Skeletal muscle tissue (tissue), 4 donors: ENCODE measurements around the gene ZNF44. TPM values are rescaled to one million over a fixed set of nuclear protein-coding genes. Genes with fewer than 3 reads are reported as not detected.

Experiments used
- H3K27ac ChIP-seq: one replicate; pipeline ENCODE4 v1.7.0; 2013; ENCODE audit warnings: mild to moderate bottlenecking, low read depth, low read length, inconsistent platforms
- H3K27me3 ChIP-seq, 3 donors: one replicate each; pipeline ENCODE4 v1.7.0; 2013; ENCODE audit warnings: low read length in 3 of 3; ENCODE audit not compliant: control insufficient read depth in 3 of 3, insufficient read depth in 3 of 3
- H3K36me3 ChIP-seq, 3 donors: one replicate each; pipeline ENCODE4 v1.7.0; 2013; ENCODE audit warnings: low read length in 3 of 3; ENCODE audit not compliant: control insufficient read depth in 3 of 3, insufficient read depth in 3 of 3
- H3K4me1 ChIP-seq, 3 donors: one replicate each; pipeline ENCODE4 v1.7.0; 2013; ENCODE audit warnings: low read length in 3 of 3, mild to moderate bottlenecking in 3 of 3; ENCODE audit not compliant: control insufficient read depth in 3 of 3, insufficient read depth in 3 of 3
- H3K4me3 ChIP-seq, 3 donors: one replicate each; pipeline ENCODE4 v1.7.0; 2013; ENCODE audit warnings: low read length in 3 of 3
- H3K9ac ChIP-seq, 3 donors: one replicate each; pipeline ENCODE4 v1.7.0; 2013; ENCODE audit warnings: low read length in 3 of 3, mild to moderate bottlenecking in 3 of 3, moderate library complexity in 2 of 3, low read depth in 1 of 3
- H3K9me3 ChIP-seq, 3 donors: one replicate each; pipeline ENCODE4 v1.7.0; 2013; ENCODE audit warnings: low read length in 3 of 3; ENCODE audit not compliant: control insufficient read depth in 3 of 3
- total RNA-seq: library from RNA; depleted of rRNA; stranded (reverse); fragments of >200 nt; gene quantifications from one replicate; pipeline ENCODE4 v1.2.3, GENCODE V29; 2014
- donor health status: Osteomylitis.

Gene ZNF44
- total RNA-seq, 1 donor from 2014 or later, result 13.6 TPM

DNA sequence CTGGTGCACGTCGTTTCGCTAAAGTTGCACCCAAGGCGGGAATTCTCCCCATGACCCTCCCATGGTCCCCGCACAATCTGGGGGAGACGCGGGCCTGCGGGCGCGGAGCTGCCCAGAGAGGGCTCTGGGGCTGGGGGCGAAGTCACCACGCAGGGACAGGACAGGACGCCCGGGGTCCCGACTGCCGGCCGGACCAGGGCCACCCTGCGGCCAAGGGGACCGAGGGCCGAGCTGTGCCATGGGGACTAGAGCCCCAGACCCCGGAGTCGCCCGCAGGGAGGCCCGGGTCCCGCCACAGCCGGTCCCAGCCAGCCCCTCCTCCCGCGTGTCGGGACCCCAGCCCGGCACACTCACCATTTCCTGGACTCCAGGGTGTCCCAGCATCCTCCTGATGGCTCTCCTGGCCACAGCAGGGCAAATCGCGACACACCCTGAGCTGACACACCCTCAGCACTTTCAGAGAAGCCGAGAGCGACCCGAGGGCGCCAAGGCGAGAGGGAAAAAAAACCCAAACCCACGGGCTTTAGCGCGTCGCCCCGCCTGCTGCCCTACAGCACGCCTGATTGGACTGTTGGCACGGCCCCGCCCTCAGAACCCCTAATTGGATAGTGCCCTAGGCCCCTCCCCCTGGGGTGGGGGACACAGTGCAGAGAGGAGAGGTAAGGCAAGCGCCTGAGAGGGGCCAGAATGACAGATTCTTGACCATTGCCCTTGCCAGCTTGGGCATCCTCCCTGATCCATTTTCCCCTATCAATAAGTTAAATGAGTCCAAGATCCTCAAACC is 28.6 kb downstream of the ZNF44 start:
- Histone ChIP-seq H3K4me3 (no peak overlapping the region), H3K4me1 (no peaks in the 10 kb centered on the region), H3K27ac (no peak overlapping the region), H3K27me3 (no peaks in the 10 kb centered on the region), H3K36me3 (peaks cover 9 to 13% (median 12%) of the 10 kb centered on the region in 3 donors), H3K9ac (no peak overlapping the region), H3K9me3 (peaks cover 11 to 24% (median 13%) of the 10 kb centered on the region in 3 donors)

GRCh38 chr19:12261554-12261953 is 33.1 kb downstream of the ZNF44 start:
- H3K9ac ChIP-seq, result no peak overlapping the region
- no peaks in the 10 kb centered on the region for H3K4me1 ChIP-seq
- no peak overlapping the region for H3K4me3 ChIP-seq
- H3K27ac ChIP-seq, result no peak overlapping the region
- peaks cover 6 to 9% (median 8%) of the 10 kb centered on the region in 3 donors for H3K9me3 ChIP-seq
- peaks cover 0 to 4% (median 0%) of the 10 kb centered on the region in 3 donors for H3K36me3 ChIP-seq
- no peaks in the 10 kb centered on the region for H3K27me3 ChIP-seq

- H3K4me3 ChIP-seq, result no peak overlapping the region
- no peak overlapping the region for H3K27ac ChIP-seq
- H3K36me3 ChIP-seq, result peaks cover 0 to 4% (median 0%) of the 10 kb centered on the region in 3 donors
- peaks cover 6 to 9% (median 8%) of the 10 kb centered on the region in 3 donors for H3K9me3 ChIP-seq
- H3K9ac ChIP-seq, result no peak overlapping the region
- no peaks in the 10 kb centered on the region for H3K27me3 ChIP-seq
- no peaks in the 10 kb centered on the region for H3K4me1 ChIP-seq
These were observed 33.8 kb downstream of the ZNF44 start for GRCh38 chr19:12260861-12261260.

DNA sequence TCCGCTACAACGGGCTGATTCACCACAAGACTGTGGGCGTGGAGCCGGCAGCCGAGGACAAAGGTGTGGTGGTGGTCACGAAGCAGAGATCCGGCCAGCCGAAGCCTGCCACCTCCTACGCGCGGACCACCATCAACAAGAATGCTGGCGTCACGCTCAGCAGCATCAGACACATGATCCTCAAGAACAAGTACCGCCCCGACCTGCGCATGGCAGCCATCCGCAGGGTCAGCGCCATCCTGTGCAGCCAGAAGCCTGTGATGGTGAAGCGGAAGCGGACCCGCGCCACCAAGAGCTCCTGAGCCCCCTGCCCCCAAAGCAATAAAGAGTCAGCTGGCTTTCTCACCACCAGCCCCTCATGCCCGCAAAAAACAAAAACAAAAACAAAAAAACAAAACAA is 34.4 kb downstream of the ZNF44 start:
- Histone ChIP-seq H3K27ac (no peak overlapping the region), H3K9ac (no peak overlapping the region), H3K27me3 (no peaks in the 10 kb centered on the region), H3K4me3 (peak overlapping the region in 1 of 3 donors; percentile 29), H3K36me3 (peaks cover 0 to 4% (median 0%) of the 10 kb centered on the region in 3 donors), H3K4me1 (no peaks in the 10 kb centered on the region), H3K9me3 (peaks cover 3 to 8% (median 6%) of the 10 kb centered on the region in 3 donors)

GRCh38 chr19:12255372-12255771 is 39.3 kb downstream of the ZNF44 start:
- H3K36me3 ChIP-seq, result no peaks in the 10 kb centered on the region
- no peaks in the 10 kb centered on the region for H3K4me1 ChIP-seq
- H3K27ac ChIP-seq, result no peak overlapping the region
- H3K9ac ChIP-seq, result no peak overlapping the region
- H3K27me3 ChIP-seq, result no peaks in the 10 kb centered on the region
- H3K4me3 ChIP-seq, result no peak overlapping the region
- H3K9me3 ChIP-seq, result peaks cover 0 to 10% (median 6%) of the 10 kb centered on the region in 3 donors

DNA sequence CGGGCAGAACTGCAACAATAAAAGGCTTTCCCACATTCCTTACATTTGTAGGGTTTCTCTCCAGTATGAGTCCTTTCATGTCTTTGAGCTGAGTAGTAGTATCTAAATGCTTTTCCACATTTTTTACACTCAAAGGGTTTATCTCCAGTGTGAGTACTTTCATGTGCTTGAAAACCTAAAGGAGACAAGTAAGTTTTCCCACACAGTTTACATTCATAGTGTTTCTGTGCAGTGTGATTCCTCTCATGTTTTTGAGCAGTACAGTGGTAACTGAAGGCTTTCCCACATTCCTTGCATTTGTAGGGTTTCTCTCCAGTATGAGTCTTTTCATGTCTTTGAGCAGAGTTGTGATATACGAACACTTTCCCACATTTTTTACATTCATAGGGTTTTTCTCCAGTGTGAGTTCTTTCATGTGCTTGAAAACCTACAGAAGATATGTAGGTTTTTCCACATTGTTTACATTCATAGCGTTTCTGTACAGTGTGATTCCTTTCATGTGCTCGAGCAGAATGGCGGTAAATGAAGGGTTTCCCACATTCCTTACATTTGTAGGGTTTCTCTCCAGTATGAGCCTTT is 47.0 kb downstream of the ZNF44 start:
- Histone ChIP-seq H3K27ac (no peak overlapping the region), H3K9ac (no peak overlapping the region), H3K36me3 (peaks cover 39 to 44% (median 42%) of the 10 kb centered on the region in 3 donors), H3K9me3 (peaks cover 14 to 33% (median 31%) of the 10 kb centered on the region in 3 donors), H3K27me3 (no peaks in the 10 kb centered on the region), H3K4me1 (no peaks in the 10 kb centered on the region), H3K4me3 (peak overlapping the region in 2 of 3 donors; percentile 30 to 48)

GRCh38 chr19:12244370-12244769 is 50.3 kb downstream of the ZNF44 start:
- Histone ChIP-seq H3K27ac (no peak overlapping the region), H3K4me3 (no peak overlapping the region)

DNA sequence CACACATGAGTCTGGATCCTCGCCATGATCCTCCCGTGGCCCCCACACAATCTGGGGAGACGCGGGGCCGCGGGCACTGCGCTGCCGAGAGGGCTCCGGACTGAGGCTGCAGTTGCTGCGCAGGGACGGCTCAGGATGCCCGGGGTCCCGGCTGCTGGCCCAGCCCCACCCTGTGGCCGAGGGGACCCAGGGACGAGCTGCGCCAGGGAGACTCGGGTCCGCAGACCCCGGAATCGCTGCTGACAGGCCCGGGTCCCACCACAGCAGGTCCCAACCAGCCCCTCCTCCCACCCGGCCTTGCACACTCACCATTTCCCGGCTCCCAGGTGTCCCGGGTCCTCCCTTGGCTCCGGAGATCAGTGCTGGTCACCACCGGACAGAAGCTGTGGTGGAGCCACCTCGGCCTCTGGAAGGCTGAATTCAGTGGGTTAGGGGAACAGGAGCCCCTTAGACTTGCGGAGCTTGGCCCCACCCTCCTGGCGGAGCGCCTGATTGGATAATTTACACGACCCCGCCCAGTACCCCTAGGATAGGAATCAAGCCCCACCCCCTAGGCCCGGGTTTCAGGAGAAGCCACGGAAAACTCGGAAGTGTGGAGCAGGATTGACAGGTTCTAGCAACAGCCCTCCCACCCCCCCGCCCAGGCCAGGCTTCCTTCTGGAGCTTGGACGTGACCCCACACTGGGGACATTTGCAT is 57.4 kb downstream of the ZNF44 start:
- Histone ChIP-seq H3K36me3 (peaks cover 6 to 18% (median 14%) of the 10 kb centered on the region in 3 donors), H3K27ac (no peak overlapping the region), H3K27me3 (no peaks in the 10 kb centered on the region), H3K9ac (no peak overlapping the region), H3K4me3 (no peak overlapping the region), H3K9me3 (no peaks in the 10 kb centered on the region), H3K4me1 (no peaks in the 10 kb centered on the region)

More at GRCh38 chr19:12244370-12244769, 50.3 kb downstream of the ZNF44 start:
- no peaks in the 10 kb centered on the region for H3K27me3 ChIP-seq
- H3K9ac ChIP-seq, result no peak overlapping the region
- peaks cover 14 to 27% (median 23%) of the 10 kb centered on the region in 3 donors for H3K9me3 ChIP-seq
- H3K4me1 ChIP-seq, result no peaks in the 10 kb centered on the region
- peaks cover 35 to 46% (median 43%) of the 10 kb centered on the region in 3 donors for H3K36me3 ChIP-seq

DNA sequence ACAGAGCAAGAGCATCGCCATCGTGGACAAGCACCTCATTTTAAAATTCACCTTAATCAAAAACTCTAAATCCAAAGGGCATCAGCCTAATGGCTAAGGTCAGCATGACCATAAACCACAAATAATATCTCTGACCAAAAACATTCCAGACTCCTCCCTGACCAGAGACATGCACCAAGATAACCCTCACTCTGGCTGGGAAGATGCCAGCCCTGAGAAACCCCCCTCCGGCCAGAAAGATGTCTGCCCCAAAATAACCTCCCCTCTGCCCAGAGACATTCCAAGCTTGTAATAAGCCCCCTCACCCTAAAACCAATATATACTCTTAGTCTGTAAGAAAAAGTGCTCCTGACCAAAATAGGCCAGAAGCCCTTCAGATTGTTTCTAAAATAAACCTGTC is 61.7 kb downstream of the ZNF44 start:
- Histone ChIP-seq H3K27ac (no peak overlapping the region), H3K4me3 (no peak overlapping the region), H3K9me3 (no peaks in the 10 kb centered on the region), H3K4me1 (no peaks in the 10 kb centered on the region), H3K27me3 (no peaks in the 10 kb centered on the region), H3K36me3 (peaks cover 14 to 19% (median 14%) of the 10 kb centered on the region in 3 donors), H3K9ac (no peak overlapping the region)
